SU-DHL-6 (cell line): ENCODE measurements around the gene EML3.

Experiments
- H2AFZ ChIP-seq: fragments of 200-600 bp; sonication (generic); 2 replicates; pipeline ENCODE4 v1.6.1; 2014; ENCODE audit warnings: low read depth, mild to moderate bottlenecking, moderate library complexity, mixed read lengths, antibody characterized with exemption, low read length; ENCODE audit not compliant: severe bottlenecking
- H3F3A ChIP-seq: fragments of 200-600 bp; shearing (Covaris generic); 2 replicates; pipeline ENCODE4 v1.6.0; 2016; ENCODE audit warnings: antibody characterized with exemption, mild to moderate bottlenecking; ENCODE audit not compliant: insufficient read depth
- H3K27ac ChIP-seq: fragments of 200-600 bp; sonication (generic); 2 replicates; pipeline ENCODE4 v1.5.1; 2016; ENCODE audit warnings: low read depth, mild to moderate bottlenecking, low read length, moderate library complexity, mixed read lengths
- H3K27me3 ChIP-seq: fragments of 200-600 bp; sonication (generic), shearing (Covaris generic); 2 replicates; pipeline ENCODE4 v1.6.0; 2014; ENCODE audit warnings: mild to moderate bottlenecking, low read length
- H3K36me3 ChIP-seq: fragments of 200-600 bp; sonication (generic); 2 replicates; pipeline ENCODE4 v1.6.1; 2014; ENCODE audit warnings: mild to moderate bottlenecking, low read length, mixed read lengths
- H3K4me2 ChIP-seq: fragments of 300-600, 200-600 bp; shearing (Covaris generic), sonication (generic); 2 replicates; pipeline ENCODE4 v1.6.0; 2014; ENCODE audit warnings: low read length, low read depth, mild to moderate bottlenecking; ENCODE audit not compliant: poor library complexity, severe bottlenecking
- H3K4me3 ChIP-seq: fragments of 200-600 bp; sonication (generic); 2 replicates; pipeline ENCODE4 v1.5.1; 2014; ENCODE audit warnings: antibody characterized with exemption, low read length, mild to moderate bottlenecking, mixed read lengths; ENCODE audit not compliant: insufficient read depth, poor library complexity, severe bottlenecking
- H3K79me2 ChIP-seq: fragments of 200-600 bp; sonication (generic); 2 replicates; pipeline ENCODE4 v1.6.1; 2014; ENCODE audit warnings: mild to moderate bottlenecking, low read length, moderate library complexity; ENCODE audit not compliant: insufficient read depth
- H3K9ac ChIP-seq: fragments of 200-600 bp; sonication (generic); 2 replicates; pipeline ENCODE4 v1.7.0; 2014; ENCODE audit warnings: mild to moderate bottlenecking, low read length
- H3K9me2 ChIP-seq: fragments of 200-600 bp; sonication (generic); replicated peaks from 2 replicates; pipeline ENCODE4 v1.6.1; 2014; ENCODE audit warnings: low read length; ENCODE audit not compliant: insufficient read depth
- H3K9me3 ChIP-seq: fragments of 200-600 bp; sonication (generic); 2 replicates; pipeline ENCODE4 v1.6.1; 2014; ENCODE audit warnings: low read length, mixed read lengths; ENCODE audit not compliant: insufficient read depth
- H4K20me1 ChIP-seq: fragments of 200-600 bp; sonication (generic); 2 replicates; pipeline ENCODE4 v1.6.1; 2014; ENCODE audit warnings: low read depth, mild to moderate bottlenecking, antibody characterized with exemption, low read length, moderate library complexity, mixed read lengths
- CTCF ChIP-seq: fragments of 200-600 bp; sonication (generic); IDR thresholded peaks from one replicate; pipeline ENCODE4 v1.5.1; 2017; ENCODE audit warnings: antibody characterized with exemption, mild to moderate bottlenecking, low read length, moderate library complexity; ENCODE audit not compliant: insufficient read depth, poor library complexity, severe bottlenecking
- EZH2phosphoT487 ChIP-seq: fragments of 200-600 bp; sonication (generic), shearing (Covaris generic); conservative IDR thresholded peaks from 2 replicates; pipeline ENCODE4 v1.6.1; 2018; ENCODE audit warnings: mild to moderate bottlenecking, antibody characterized with exemption, low read length, moderate library complexity, mixed read lengths

The EML3 gene

GRCh38 chr11:62595124-62595523 is 17.5 kb downstream of the EML3 start:
- TF ChIP-seq EZH2phosphoT487 (no peak), CTCF (no peak)
- Histone ChIP-seq H2AFZ (no peak overlapping the region), H3K27ac (no peak overlapping the region), H3K9me3 (no peaks in the 10 kb centered on the region), H3K36me3 (peaks cover 17% of the 10 kb centered on the region; the same call in 1 of the 2 replicates), H4K20me1 (no peaks in the 10 kb centered on the region), H3K4me3 (no peak overlapping the region), H3K27me3 (no peaks in the 10 kb centered on the region), H3K9ac (no peak overlapping the region), H3K9me2 (no peaks in the 10 kb centered on the region), H3K79me2 (peaks cover 28% of the 10 kb centered on the region), H3F3A (peaks cover 40% of the 10 kb centered on the region), H3K4me2 (no peak overlapping the region)

DNA sequence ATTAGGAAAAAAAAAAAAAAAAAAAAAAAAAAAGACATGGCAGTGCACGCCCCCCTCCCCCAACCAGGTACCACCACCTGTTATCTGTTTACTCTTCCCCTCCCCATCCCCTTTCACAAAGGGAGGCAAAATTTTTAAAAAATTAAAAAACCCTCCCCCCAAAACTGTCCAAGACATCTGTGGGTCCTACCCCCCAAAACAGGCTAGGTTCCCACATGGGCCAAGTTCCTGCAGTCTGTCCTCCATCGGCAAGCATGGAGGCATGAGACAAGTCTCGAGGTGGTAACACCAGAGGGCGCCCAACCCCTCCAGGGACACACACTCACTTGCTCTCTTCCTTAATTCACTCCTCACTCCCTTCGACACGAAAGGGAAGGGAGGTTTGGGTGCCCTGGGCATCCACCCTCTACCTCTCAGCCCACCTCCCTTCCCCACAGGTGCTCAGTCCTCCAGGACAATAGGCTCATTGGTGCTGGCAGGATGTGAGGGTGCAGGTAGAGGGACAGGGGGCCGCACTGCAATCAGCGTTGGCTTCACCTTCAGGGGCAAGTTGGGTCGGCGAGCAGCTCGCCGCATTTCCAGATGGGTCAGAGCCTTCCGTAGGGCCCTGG is 19.0 kb downstream of the EML3 start:
- no peak overlapping the region for H2AFZ ChIP-seq
- TF ChIP-seq EZH2phosphoT487 (no peak), CTCF (peak; percentile 57)
- no peaks in the 10 kb centered on the region for H3K9me2 ChIP-seq
- H3K4me3 ChIP-seq: no peak overlapping the region
- H4K20me1 ChIP-seq: no peaks in the 10 kb centered on the region
- H3K27ac ChIP-seq: no peak overlapping the region
- no peaks in the 10 kb centered on the region for H3K9me3 ChIP-seq
- no peak overlapping the region for H3K9ac ChIP-seq
- peaks cover 4% of the 10 kb centered on the region; the same call in 1 of the 2 replicates for H3K36me3 ChIP-seq
- no peaks in the 10 kb centered on the region for H3K27me3 ChIP-seq
- no peak overlapping the region for H3K4me2 ChIP-seq
- H3F3A ChIP-seq: peaks cover 32% of the 10 kb centered on the region
- H3K79me2 ChIP-seq: peaks cover 21% of the 10 kb centered on the region

DNA sequence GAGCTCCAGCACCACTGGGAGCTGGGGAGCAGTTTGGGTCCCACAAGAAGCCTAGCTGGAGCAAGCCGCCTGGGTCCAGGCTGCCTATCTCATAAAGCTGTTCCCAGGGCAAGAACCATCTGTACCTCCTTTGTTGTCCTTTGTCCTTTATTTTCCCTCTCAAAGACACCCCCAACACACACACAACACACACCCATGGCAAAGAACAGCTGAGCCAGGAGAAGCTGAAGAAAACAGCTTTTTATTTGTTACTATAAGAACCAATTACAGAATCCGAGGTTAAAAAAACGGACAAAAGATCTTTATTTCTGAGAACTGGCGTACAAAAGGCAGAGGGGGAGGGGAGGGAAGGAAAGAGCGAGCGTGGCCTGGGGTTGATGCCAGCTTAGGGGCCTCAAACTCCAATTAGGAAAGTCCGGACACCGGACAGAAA is 19.6 kb downstream of the EML3 start:
- H3K79me2 ChIP-seq: peaks cover 16% of the 10 kb centered on the region
- H3K36me3 ChIP-seq: no peaks in the 10 kb centered on the region
- peak overlapping the region; percentile 79; the same call in 1 of the 2 replicates for H3K27ac ChIP-seq
- peaks cover 29% of the 10 kb centered on the region for H3F3A ChIP-seq
- H3K4me2 ChIP-seq: no peak overlapping the region
- no peak overlapping the region for H2AFZ ChIP-seq
- no peaks in the 10 kb centered on the region for H3K27me3 ChIP-seq
- no peak overlapping the region for H3K4me3 ChIP-seq
- H4K20me1 ChIP-seq: no peaks in the 10 kb centered on the region
- H3K9me2 ChIP-seq: no peaks in the 10 kb centered on the region
- TF ChIP-seq EZH2phosphoT487: no peak
- no peak for TF ChIP-seq CTCF
- H3K9ac ChIP-seq: peak overlapping the region; percentile 73
- H3K9me3 ChIP-seq: no peaks in the 10 kb centered on the region
